HG03457 (cell line): ENCODE measurements around the gene NAV2.

Experiments
- ATAC-seq: cut with Tn5 transposase; IDR thresholded peaks from one replicate; pipeline ENCODE4 v1.9.1; 2021; ENCODE audit warnings: moderate number of reproducible peaks; ENCODE audit not compliant: unreplicated experiment

The NAV2 gene

GRCh38 chr11:20161923-20162744, 449.5 kb downstream of the NAV2 start:
- ATAC-seq = no peak

DNA sequence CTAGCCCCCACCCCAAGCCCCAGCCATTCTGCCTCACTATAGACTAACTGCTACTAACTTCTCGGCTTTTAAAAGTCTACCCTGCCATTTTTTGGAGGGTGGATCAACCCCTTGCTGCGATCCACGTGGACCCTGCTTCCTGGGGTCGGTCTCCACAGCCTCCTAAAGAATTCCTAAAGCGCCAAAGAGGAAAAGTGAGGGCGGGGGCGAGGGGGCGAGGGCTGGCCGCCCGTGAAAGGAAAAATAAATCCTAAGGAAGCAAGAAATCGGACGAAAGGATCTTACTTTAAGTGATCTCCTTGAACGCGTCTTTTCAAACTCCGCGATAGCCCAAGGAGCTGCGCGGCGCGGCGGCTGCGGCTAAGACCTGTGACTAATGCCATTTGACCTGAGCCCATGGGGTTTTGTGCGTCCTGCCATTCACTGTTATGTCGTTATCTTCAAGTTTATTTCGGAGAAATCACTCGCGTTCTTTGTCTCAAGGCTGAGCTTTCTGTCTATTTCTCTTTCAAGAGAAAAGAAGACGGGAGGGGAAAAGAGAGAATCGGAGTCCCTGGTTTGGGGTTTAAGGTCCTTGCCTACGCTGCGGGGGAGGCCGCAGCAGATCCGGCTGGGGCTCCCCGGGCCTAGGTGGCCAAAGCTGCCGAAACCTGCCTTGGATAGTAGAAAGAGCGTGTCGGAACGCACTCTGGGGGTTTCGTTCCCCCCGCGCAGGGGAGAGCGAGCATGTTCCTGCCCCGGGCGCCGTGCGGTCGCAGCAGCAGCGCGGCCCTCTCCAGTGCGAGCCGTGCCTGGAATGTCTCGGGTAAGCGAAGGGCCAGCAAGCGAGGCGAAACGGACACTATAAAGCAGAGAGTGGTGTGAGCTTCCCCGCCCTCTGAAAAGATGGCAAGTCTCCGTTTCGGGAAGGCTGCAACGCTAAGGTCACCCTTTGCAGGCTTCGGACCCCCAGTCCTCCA, 450.5 kb downstream of the NAV2 start:
- ATAC-seq = no peak

GRCh38 chr11:20163783-20164481, 451.3 kb downstream of the NAV2 start:
- no peak for ATAC-seq
